Measurements from ENCODE around the gene RASGRP1. TPM values are rescaled to one million over a fixed set of nuclear protein-coding genes. Genes with fewer than 3 reads are reported as not detected.

RASGRP1 gene
- total RNA-seq, 1 experiment from 2014 or later = 2.8 TPM

GRCh38 chr15:38477637-38478036, 87.0 kb downstream of the RASGRP1 start:
- Mint-ChIP-seq H3K36me3 (peaks cover 47% of the 10 kb centered on the region), H3K27me3 (ENCODE audit: low read depth) (no peaks in the 10 kb centered on the region), H3K9me3 (no peaks in the 10 kb centered on the region), H3K4me1 (no peaks in the 10 kb centered on the region), H3K4me3 (no peak overlapping the region), H3K27ac (no peak overlapping the region)
- ATAC-seq (no peak), DNase-seq (ENCODE audit: low spot score) (no peak)
- POLR2A ChIA-PET = no interaction called here
- TF ChIP-seq ATF1 (CRISPR knock-in tag; IDR thresholded peaks at IDR 0.05) (no peak), ZNF263 (CRISPR knock-in tag; IDR thresholded peaks at IDR 0.05; ENCODE audit: low read depth) (no peak), STAT6 (CRISPR knock-in tag; conservative IDR thresholded peaks at IDR 0.05; ENCODE audit: low read depth) (no peak), E2F4 (CRISPR knock-in tag; IDR thresholded peaks at IDR 0.05; ENCODE audit: borderline replicate concordance, low read depth) (no peak), SP1 (CRISPR knock-in tag; conservative IDR thresholded peaks at IDR 0.05) (no peak), ATF6 (CRISPR knock-in tag; IDR thresholded peaks at IDR 0.05) (no peak), ZNF121 (CRISPR knock-in tag; IDR thresholded peaks at IDR 0.05) (no peak), TEAD4 (CRISPR knock-in tag; IDR thresholded peaks at IDR 0.05) (no peak), ZNF281 (CRISPR knock-in tag; IDR thresholded peaks at IDR 0.05) (no peak)
- CTCF ChIA-PET = interaction anchor here (0.9 to 2.2 kb wide), 5 partner anchors 38 to 222 kb away, joined by 3 to 9 read pairs (median 7); partner anchors contain the start of gene RASGRP1

- Mint-ChIP-seq H3K27ac (no peak overlapping the region), H3K4me3 (no peak overlapping the region), H3K36me3 (peaks cover 35% of the 10 kb centered on the region), H3K27me3 (ENCODE audit: low read depth) (no peaks in the 10 kb centered on the region), H3K4me1 (no peaks in the 10 kb centered on the region), H3K9me3 (no peaks in the 10 kb centered on the region)
- POLR2A ChIA-PET = no interaction called here
- CTCF ChIA-PET = interaction anchor here (1.3 to 2.6 kb wide), 3 partner anchors 21 to 224 kb away, joined by 3 to 8 read pairs (median 8); partner anchors contain the start of gene FAM98B
- no peak for ATAC-seq
- DNase-seq (ENCODE audit: low spot score) = no peak
- TF ChIP-seq ETV6 (CRISPR knock-in tag; IDR thresholded peaks at IDR 0.05) = no peak
- no peak for TF ChIP-seq ZSCAN18 (CRISPR knock-in tag; IDR thresholded peaks at IDR 0.05)
- TF ChIP-seq ATF2 (CRISPR knock-in tag; IDR thresholded peaks at IDR 0.05; ENCODE audit: borderline replicate concordance, low read depth) = no peak
- TF ChIP-seq ZNF263 (CRISPR knock-in tag; IDR thresholded peaks at IDR 0.05; ENCODE audit: low read depth) = no peak
- TF ChIP-seq TEAD1 (CRISPR knock-in tag; IDR thresholded peaks at IDR 0.05) = no peak
- no peak for TF ChIP-seq ZNF423 (CRISPR knock-in tag; IDR thresholded peaks at IDR 0.05)
Measured at GRCh38 chr15:38476120-38476519, 88.5 kb downstream of the RASGRP1 start.
